GM19468 (cell line): ENCODE data around the gene FAU.

Experiments used
- ATAC-seq: cut with Tn5 transposase; IDR thresholded peaks from one replicate; pipeline ENCODE4 v1.9.1; 2021; ENCODE audit warnings: mild to moderate bottlenecking, moderate library complexity, moderate number of reproducible peaks; ENCODE audit not compliant: unreplicated experiment; ENCODE audit errors: extremely low read depth

The FAU gene

DNA sequence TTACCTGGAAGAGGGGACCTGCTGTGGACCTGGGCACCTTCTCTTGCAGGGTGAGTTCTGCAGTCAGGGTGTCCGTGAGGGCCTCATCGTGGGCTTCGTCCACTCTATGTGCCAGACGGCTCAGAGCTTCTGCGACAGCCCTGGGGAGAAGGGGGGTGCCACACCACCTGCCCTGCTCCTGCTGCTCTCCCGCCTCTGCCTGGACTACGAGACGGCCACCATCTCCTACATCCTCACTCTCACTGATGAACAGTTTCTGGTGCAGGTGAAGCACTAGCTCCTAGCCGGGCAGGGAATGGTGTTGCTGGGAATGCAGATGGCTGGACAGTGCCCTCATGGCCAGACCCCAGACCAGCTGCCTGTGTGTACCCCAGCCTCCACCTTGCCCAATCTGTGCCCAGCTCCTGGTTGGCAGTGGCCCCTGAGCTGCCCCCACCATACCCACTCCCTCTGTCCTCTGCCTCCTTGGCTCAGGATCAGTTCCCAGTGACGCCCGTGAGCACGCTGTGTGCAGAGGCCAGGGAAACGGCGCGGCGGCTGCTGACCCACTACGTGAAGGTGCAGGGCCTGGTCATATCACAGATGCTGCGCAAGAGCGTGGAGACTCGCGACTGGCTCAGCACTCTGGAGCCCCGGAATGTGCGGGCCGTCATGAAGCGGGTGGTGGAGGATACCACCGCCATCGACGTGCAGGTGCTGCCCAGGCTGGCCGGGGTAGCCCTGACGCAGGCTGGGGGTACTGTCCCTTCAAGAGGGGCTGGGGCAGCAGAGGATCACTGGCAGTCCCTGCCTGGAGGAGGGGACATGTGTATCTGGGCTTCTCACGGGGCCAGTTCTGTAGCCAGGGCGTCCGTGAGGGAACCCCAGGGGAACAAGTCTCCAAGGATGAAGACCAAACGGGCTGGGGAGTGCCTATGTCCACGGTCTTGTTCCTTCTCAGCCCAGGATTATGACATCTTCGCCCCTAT, 12.4 kb downstream of the FAU start:
- ATAC-seq: no peak

DNA sequence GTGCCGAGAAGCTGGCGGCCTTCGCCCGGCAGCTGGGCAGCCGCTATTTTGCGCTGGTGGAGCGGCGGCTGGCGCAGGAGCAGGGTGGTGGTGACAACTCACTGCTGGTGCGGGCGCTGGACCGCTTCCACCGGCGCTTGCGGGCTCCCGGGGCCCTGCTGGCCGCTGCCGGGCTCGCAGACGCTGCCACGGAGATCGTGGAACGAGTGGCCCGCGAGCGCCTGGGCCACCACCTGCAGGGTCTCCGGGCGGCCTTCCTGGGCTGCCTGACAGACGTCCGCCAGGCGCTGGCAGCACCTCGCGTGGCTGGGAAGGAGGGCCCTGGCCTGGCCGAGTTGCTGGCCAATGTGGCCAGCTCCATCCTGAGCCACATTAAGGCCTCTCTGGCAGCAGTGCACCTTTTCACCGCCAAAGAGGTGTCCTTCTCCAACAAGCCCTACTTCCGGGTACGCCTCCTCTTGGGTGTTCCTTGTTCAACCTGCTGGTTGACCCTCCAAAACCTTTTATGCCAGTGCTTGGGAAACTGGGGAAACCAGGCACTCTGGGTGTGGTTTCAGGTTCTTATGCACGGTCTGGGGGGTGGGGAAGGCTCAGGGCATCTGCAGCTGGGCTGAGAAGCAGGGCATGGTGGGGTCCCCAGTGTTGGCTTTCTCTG, 13.3 kb downstream of the FAU start:
- no peak for ATAC-seq

DNA sequence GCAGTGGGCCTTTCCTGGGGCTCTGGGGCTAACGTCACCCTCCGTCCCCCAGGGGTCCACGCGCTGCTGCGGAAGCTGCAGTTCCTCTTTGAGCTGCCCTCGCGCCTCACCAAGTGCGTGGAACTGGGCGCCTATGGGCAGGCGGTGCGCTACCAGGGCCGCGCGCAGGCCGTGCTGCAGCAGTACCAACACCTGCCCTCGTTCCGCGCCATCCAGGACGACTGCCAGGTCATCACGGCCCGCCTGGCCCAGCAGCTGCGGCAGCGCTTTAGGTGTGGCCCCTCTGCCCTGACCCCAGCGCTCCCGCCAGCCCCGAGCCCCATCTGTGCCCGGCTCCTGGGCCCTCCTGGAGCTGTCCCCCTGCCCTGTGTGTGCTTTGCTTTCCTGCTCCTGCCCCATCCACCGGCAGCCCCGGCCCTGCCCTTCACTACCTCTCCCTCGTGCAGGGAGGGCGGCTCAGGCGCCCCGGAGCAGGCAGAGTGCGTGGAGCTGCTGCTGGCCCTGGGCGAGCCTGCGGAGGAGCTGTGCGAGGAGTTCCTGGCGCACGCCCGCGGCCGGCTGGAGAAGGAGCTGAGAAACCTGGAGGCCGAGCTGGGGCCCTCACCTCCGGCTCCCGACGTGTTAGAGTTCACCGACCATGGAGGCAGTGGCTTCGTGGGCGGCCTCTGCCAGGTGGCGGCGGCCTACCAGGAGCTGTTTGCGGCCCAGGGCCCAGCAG, 14.0 kb downstream of the FAU start:
- no peak for ATAC-seq

- no peak for ATAC-seq
These were observed 14.9 kb downstream of the FAU start for GRCh38 chr11:65107078-65107477.

DNA sequence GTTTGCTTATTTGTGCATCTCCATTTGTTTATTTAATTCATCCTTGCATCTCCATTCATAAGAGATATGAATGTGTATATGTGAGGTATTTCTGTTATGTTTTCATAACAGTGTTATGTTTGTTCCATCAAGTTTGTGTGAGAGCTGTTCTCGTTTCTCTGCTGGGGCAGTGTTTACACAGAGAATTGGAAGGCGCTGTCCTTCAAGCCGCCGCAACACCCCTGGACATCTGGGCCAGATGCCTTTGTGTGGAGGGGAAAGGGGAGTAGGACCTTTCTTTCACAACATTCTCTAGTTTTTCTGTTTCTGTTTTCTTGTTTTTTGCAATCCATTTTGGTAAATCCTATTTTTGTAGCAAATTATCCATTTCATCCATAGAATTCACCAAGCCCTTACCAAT, 17.3 kb downstream of the FAU start:
- no peak for ATAC-seq

DNA sequence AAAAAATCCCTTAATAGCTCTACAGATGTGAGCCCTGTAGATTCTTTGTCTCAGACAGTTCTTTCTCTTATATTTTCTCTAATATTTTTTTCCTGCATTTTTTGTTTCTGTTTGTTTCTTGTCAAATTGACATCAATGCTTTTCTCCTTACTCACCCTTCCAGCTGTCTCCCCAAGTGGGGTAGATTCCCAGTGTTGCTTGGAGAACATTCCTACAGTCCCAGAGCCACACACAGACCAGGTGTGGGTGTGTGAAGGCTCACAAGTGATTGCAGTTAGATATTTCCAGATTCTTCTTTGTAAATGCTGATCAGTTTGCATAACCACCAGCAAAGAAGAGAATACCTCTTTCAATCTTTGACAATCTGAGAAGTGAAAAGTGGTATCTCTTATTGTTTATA, 18.5 kb downstream of the FAU start:
- no peak for ATAC-seq

- no peak for ATAC-seq
These were observed 19.5 kb downstream of the FAU start for GRCh38 chr11:65102142-65103095.

DNA sequence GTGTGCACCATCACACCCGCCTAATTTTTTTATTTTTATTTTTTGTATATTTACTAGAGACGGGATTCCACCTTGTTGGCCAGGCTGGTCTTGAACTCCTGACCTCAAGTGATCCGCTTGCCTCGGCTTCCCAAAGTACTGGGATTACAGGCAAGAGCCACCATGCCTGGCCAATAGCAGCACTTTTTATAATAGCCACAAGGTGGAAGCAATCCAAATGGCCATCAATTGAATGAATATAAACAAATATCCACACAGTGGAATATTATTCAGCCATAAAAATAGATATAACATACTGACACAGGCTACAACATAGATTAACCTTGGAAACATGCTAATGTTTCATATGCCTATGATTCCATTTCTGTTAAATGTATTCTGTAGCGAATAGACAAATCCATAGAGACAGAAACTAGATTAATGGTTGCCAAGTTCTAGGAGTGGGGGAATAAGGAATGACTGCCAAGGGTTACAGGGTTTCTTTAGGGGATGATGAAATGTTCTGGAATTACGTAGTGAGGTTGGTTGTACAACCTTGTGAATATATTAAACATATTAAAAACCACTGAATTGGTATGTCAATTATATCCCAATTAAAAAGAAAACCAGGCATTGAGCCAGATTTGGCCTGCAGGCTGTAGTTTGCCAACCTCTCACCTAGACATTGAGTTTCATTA, 21.1 kb downstream of the FAU start:
- ATAC-seq: no peak

DNA sequence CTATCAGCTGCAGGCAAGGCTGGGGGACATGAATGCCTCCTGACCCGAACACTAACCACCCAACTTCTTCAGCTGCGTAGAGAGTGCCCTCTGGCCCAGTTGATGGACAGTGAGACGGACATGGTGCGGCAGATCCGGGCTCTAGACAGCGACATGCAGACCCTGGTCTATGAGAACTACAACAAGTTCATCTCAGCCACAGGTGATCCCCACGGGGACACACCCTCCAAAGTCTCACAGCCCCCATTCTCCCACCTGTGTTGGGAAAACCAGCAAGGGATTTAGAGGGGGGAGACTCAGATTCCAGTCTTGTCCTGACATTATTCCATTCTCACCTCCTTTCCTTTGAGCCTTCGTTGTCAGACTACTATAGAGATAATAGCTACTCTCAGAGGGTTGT, 25.0 kb downstream of the FAU start:
- ATAC-seq: no peak

GRCh38 chr11:65095974-65096806, 25.7 kb downstream of the FAU start, which contains the start of gene VPS51:
Gene VPS51, plus strand, starts transcription at chr11:65096214. Its CDS starts 37 bp downstream, at chr11:65096251.
- ATAC-seq: peak; percentile 48

DNA sequence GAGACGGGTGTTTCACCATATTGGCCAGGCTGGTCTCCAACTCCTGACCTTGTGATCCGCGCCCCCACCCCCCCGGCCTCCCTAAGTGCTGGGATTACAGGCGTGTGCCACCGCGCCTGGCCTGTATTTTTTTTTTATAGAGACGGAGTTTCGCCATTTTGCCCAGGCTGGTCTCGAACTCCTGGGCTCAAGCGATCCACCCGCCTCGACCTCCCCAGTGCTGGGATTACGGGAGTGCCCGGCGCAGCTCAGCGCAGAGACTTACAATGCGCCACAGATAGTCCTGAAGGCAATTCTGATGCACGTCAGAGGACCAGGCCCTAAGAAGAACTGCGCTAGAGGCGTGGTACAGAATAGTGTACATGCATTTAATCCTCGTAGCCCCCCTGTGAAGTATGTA, 26.5 kb downstream of the FAU start:
- no peak for ATAC-seq

GRCh38 chr11:65090628-65091027, 31.3 kb downstream of the FAU start:
- ATAC-seq: no peak

DNA sequence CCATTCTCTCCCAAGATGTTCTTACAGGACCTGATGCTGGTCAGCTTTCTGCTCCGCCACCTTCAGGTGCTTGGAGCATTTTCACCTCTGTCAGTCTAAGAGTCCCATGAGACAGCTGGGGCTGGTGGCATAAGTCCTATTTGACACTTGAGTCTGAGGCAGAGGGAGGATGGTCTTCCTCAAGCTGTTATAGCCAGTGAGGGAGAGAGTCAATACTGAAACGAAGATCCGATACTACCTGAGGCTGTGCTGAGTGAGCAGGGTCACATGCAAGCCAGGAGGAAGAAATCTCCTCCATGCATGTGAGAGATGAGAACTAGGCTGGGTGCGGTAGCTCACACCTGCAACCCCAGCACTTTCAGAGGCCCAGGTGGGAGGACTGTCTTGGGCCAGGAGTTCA, 32.3 kb downstream of the FAU start:
- ATAC-seq: no peak

DNA sequence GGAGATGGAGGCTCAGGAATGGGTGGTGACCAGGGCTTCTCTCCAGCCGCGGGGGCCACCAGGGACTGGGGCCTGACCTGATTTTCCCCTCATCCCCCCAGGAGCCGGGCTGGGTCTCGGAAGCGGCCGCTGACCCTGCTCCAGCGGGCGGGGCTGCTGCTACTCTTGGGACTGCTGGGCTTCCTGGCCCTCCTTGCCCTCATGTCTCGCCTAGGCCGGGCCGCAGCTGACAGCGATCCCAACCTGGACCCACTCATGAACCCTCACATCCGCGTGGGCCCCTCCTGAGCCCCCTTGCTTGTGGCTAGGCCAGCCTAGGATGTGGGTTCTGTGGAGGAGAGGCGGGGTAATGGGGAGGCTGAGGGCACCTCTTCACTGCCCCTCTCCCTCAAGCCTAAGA, 34.1 kb downstream of the FAU start:
- ATAC-seq: no peak

- no peak for ATAC-seq
These were observed 34.7 kb downstream of the FAU start for GRCh38 chr11:65087216-65087615.

- ATAC-seq: no peak
These were observed 35.1 kb downstream of the FAU start for GRCh38 chr11:65086809-65087208.

- no peak for ATAC-seq
These were observed 36.5 kb downstream of the FAU start for GRCh38 chr11:65085446-65085845.

DNA sequence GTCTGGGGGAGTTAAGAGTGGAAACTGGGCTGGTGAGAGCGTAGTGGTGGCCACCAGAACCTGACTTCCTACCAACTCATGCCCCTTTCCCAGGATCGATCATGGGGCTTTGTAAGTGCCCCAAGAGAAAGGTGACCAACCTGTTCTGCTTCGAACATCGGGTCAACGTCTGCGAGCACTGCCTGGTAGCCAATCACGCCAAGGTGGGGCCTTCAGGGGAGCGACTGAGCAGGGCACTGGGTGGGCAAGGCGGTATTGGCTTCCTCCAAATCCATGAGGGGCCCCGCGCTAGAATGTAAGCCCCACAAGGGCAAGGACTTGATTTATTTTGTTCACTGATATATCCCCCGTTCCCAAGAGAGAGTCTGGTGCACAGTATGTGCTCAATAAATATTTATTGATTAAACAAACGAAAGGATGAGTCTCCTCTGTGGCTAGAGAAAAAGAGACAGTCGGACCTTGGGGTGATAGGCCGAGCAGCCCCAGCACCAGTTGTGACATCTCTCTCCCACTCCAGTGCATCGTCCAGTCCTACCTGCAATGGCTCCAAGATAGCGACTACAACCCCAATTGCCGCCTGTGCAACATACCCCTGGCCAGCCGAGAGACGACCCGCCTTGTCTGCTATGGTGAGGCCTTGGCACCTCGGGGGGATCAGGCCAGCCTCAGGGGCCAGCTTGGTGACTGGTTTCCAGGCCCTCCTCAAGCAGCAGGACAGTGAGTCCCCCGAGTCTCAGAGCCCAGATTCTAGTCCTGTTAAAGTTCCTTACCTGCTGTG, 37.1 kb downstream of the FAU start:
- ATAC-seq: no peak
